ENCODE measurements around the gene GFI1. TPM values are rescaled to one million over a fixed set of nuclear protein-coding genes. Genes with fewer than 3 reads are reported as not detected.

Gene GFI1
- total and polyA plus RNA-seq, 3 experiments from 2014 or later: 26.0 to 74.6 (median 70.9) TPM

GRCh38 chr1:92485381-92486250, 1.1 kb downstream of the GFI1 start:
- ChIA-PET POLR2A (interaction anchor here (0.6 to 3.8 kb wide), 11 partner anchors 9 to 171 kb away, joined by 3 to 51 read pairs (median 7); no protein-coding TSS in a partner anchor), CTCF (interaction anchor here (0.7 to 7.1 kb wide), 33 partner anchors 8 to 488 kb away, joined by 3 to 63 read pairs (median 5); no protein-coding TSS in a partner anchor)
- Histone ChIP-seq H3K9me3 (ENCODE audit: low read length) (no peaks in the 10 kb centered on the region), H3K4me3 (ENCODE audit: low read length) (peak overlapping the region; percentile 94), H3K4me1 (ENCODE audit: insufficient read depth, low read length) (peaks cover 25% of the 10 kb centered on the region), H3K27me3 (ENCODE audit: insufficient read depth, low read length, poor library complexity, severe bottlenecking) (no peaks in the 10 kb centered on the region), H3K36me3 (ENCODE audit: insufficient read depth, low read length) (no peaks in the 10 kb centered on the region), H3K27ac (ENCODE audit: low read depth, low read length) (peak overlapping the region; percentile 78)
- Mint-ChIP-seq H3K27me3 (peaks cover 0 to 3% of the 10 kb centered on the region in 2 donors), H3K4me3 (peak overlapping the region; percentile 90 to 100 (median 93)), H3K4me1 (peaks cover 38 to 47% (median 41%) of the 10 kb centered on the region in 3 donors), H3K27ac (peak overlapping the region; percentile 88 to 98 (median 93)), H3K36me3 (peaks cover 0 to 46% (median 0%) of the 10 kb centered on the region in 3 donors), H3K9me3 (no peaks in the 10 kb centered on the region)
- DNase-seq: peak; percentile 71 to 88 (median 78)

- ChIA-PET CTCF (interaction anchor here (0.7 to 7.1 kb wide), 31 partner anchors 7 to 182 kb away, joined by 3 to 63 read pairs (median 5); no protein-coding TSS in a partner anchor), POLR2A (interaction anchor here (0.6 to 3.8 kb wide), 13 partner anchors 8 to 168 kb away, joined by 3 to 51 read pairs (median 7); no protein-coding TSS in a partner anchor)
- Histone ChIP-seq H3K4me3 (ENCODE audit: low read length) (peak overlapping the region; percentile 94), H3K9me3 (ENCODE audit: low read length) (no peaks in the 10 kb centered on the region), H3K36me3 (ENCODE audit: insufficient read depth, low read length) (no peaks in the 10 kb centered on the region), H3K4me1 (ENCODE audit: insufficient read depth, low read length) (peaks cover 24% of the 10 kb centered on the region), H3K27me3 (ENCODE audit: insufficient read depth, low read length, poor library complexity, severe bottlenecking) (no peaks in the 10 kb centered on the region), H3K27ac (ENCODE audit: low read depth, low read length) (peak overlapping the region; percentile 78)
- Mint-ChIP-seq H3K9me3 (no peaks in the 10 kb centered on the region), H3K4me1 (peaks cover 39 to 53% (median 45%) of the 10 kb centered on the region in 3 donors), H3K27ac (peak overlapping the region; percentile 88 to 97 (median 94)), H3K27me3 (peaks cover 0 to 3% of the 10 kb centered on the region in 2 donors), H3K36me3 (peaks cover 3 to 52% (median 4%) of the 10 kb centered on the region in 3 donors), H3K4me3 (peak overlapping the region; percentile 90 to 100 (median 93))
- DNase-seq: peak; percentile 54 to 79 (median 57)
These were observed 2.0 kb downstream of the GFI1 start for GRCh38 chr1:92484472-92485380.

GRCh38 chr1:92483610-92484471, 2.9 kb downstream of the GFI1 start:
- peak overlapping the region; percentile 90 to 100 (median 93) for H3K4me3 Mint-ChIP-seq
- ChIA-PET POLR2A (interaction anchor here (0.6 to 3.7 kb wide), 11 partner anchors 7 to 181 kb away, joined by 3 to 26 read pairs (median 7); no protein-coding TSS in a partner anchor), CTCF (interaction anchor here (0.6 to 7.1 kb wide), 13 partner anchors 10 to 521 kb away, joined by 3 to 63 read pairs (median 13); no protein-coding TSS in a partner anchor)
- no peaks in the 10 kb centered on the region for H3K9me3 Mint-ChIP-seq
- DNase-seq: peak; percentile 24 to 65 (median 30)
- no peaks in the 10 kb centered on the region for H3K27me3 ChIP-seq (ENCODE audit: insufficient read depth, low read length, poor library complexity, severe bottlenecking)
- H3K36me3 Mint-ChIP-seq: peaks cover 5 to 61% (median 12%) of the 10 kb centered on the region in 3 donors
- H3K27me3 Mint-ChIP-seq: peaks cover 0 to 5% of the 10 kb centered on the region in 2 donors
- peaks cover 30% of the 10 kb centered on the region for H3K4me1 ChIP-seq (ENCODE audit: insufficient read depth, low read length)
- peak overlapping the region; percentile 78 for H3K27ac ChIP-seq (ENCODE audit: low read depth, low read length)
- peak overlapping the region; percentile 88 to 97 (median 94) for H3K27ac Mint-ChIP-seq
- H3K9me3 ChIP-seq (ENCODE audit: low read length): no peaks in the 10 kb centered on the region
- H3K4me3 ChIP-seq (ENCODE audit: low read length): peak overlapping the region; percentile 94
- H3K36me3 ChIP-seq (ENCODE audit: insufficient read depth, low read length): no peaks in the 10 kb centered on the region
- H3K4me1 Mint-ChIP-seq: peaks cover 43 to 55% (median 46%) of the 10 kb centered on the region in 3 donors

- POLR2A ChIA-PET: interaction anchor here (0.6 to 2.7 kb wide), 13 partner anchors 8 to 180 kb away, joined by 3 to 17 read pairs (median 6); no protein-coding TSS in a partner anchor
- no peaks in the 10 kb centered on the region for H3K27me3 ChIP-seq (ENCODE audit: insufficient read depth, low read length, poor library complexity, severe bottlenecking)
These were observed 3.8 kb downstream of the GFI1 start for GRCh38 chr1:92482665-92483609.

GRCh38 chr1:92481971-92482664, 4.6 kb downstream of the GFI1 start:
- Histone ChIP-seq H3K9me3 (ENCODE audit: low read length) (no peaks in the 10 kb centered on the region), H3K27me3 (ENCODE audit: insufficient read depth, low read length, poor library complexity, severe bottlenecking) (no peaks in the 10 kb centered on the region), H3K36me3 (ENCODE audit: insufficient read depth, low read length) (peaks cover 6% of the 10 kb centered on the region), H3K4me3 (ENCODE audit: low read length) (peak overlapping the region; percentile 94), H3K27ac (ENCODE audit: low read depth, low read length) (peak overlapping the region; percentile 43), H3K4me1 (ENCODE audit: insufficient read depth, low read length) (peaks cover 37% of the 10 kb centered on the region)
- Mint-ChIP-seq H3K27me3 (peaks cover 0 to 3% of the 10 kb centered on the region in 2 donors), H3K9me3 (no peaks in the 10 kb centered on the region), H3K27ac (peak overlapping the region; percentile 41 to 94 (median 85)), H3K36me3 (peaks cover 9 to 77% (median 16%) of the 10 kb centered on the region in 3 donors), H3K4me3 (peak overlapping the region; percentile 90 to 100 (median 93)), H3K4me1 (peaks cover 42 to 55% (median 48%) of the 10 kb centered on the region in 3 donors)
- ChIA-PET POLR2A (interaction anchor here (0.9 to 2.7 kb wide), 9 partner anchors 8 to 172 kb away, joined by 3 to 17 read pairs (median 7); no protein-coding TSS in a partner anchor), CTCF (interaction anchor here (0.8 to 7.1 kb wide), 8 partner anchors 8 to 181 kb away, joined by 3 to 63 read pairs (median 4); no protein-coding TSS in a partner anchor)
- DNase-seq: no peak

More at GRCh38 chr1:92482665-92483609, 3.8 kb downstream of the GFI1 start:
- H3K4me1 Mint-ChIP-seq: peaks cover 43 to 55% (median 46%) of the 10 kb centered on the region in 3 donors
- no peaks in the 10 kb centered on the region for H3K9me3 Mint-ChIP-seq
- CTCF ChIA-PET: interaction anchor here (0.6 to 7.1 kb wide), 15 partner anchors 9 to 520 kb away, joined by 3 to 63 read pairs (median 4); no protein-coding TSS in a partner anchor
- DNase-seq: peak in 4 of 5 donors; percentile 30 to 60 (median 33)
- Histone ChIP-seq H3K9me3 (ENCODE audit: low read length) (no peaks in the 10 kb centered on the region), H3K27ac (ENCODE audit: low read depth, low read length) (peak overlapping the region; percentile 78), H3K4me1 (ENCODE audit: insufficient read depth, low read length) (peaks cover 31% of the 10 kb centered on the region), H3K36me3 (ENCODE audit: insufficient read depth, low read length) (peaks cover 6% of the 10 kb centered on the region), H3K4me3 (ENCODE audit: low read length) (peak overlapping the region; percentile 94)
- H3K36me3 Mint-ChIP-seq: peaks cover 9 to 70% (median 16%) of the 10 kb centered on the region in 3 donors
- peak overlapping the region; percentile 90 to 100 (median 93) for H3K4me3 Mint-ChIP-seq
- H3K27ac Mint-ChIP-seq: peak overlapping the region; percentile 54 to 94 (median 85)
- peaks cover 0 to 3% of the 10 kb centered on the region in 2 donors for H3K27me3 Mint-ChIP-seq
